Loucy (cell line): Measurements from ENCODE around the gene PLCD3.

ENCODE experiments used
- H2AFZ ChIP-seq: fragments of 200-600 bp; sonication (generic); 2 replicates; pipeline ENCODE4 v1.6.0; 2016; ENCODE audit warnings: antibody characterized with exemption, mild to moderate bottlenecking, low read length, moderate library complexity
- H3F3A ChIP-seq: fragments of 200-600 bp; 2 replicates; pipeline ENCODE4 v1.6.0; 2016; ENCODE audit warnings: antibody characterized with exemption, low read depth, mild to moderate bottlenecking
- H3K27me3 ChIP-seq: fragments of 200-600 bp; sonication (generic); 2 replicates; pipeline ENCODE4 v1.6.1; 2014; ENCODE audit warnings: low read length, mild to moderate bottlenecking; ENCODE audit not compliant: insufficient read depth, poor library complexity, severe bottlenecking
- H3K36me3 ChIP-seq: fragments of 200-600 bp; sonication (generic); 2 replicates; pipeline ENCODE4 v1.6.1; 2016; ENCODE audit warnings: low read length; ENCODE audit not compliant: insufficient read depth
- H3K4me1 ChIP-seq: fragments of 200-600 bp; sonication (generic); 2 replicates; pipeline ENCODE4 v1.5.1; 2014; ENCODE audit warnings: low read length, mild to moderate bottlenecking; ENCODE audit not compliant: insufficient read depth, poor library complexity, severe bottlenecking
- H3K4me2 ChIP-seq: fragments of 200-600 bp; sonication (generic); 2 replicates; pipeline ENCODE4 v1.6.0; 2014; ENCODE audit warnings: antibody characterized with exemption, low read length, low read depth, mild to moderate bottlenecking; ENCODE audit not compliant: poor library complexity, severe bottlenecking
- H3K4me3 ChIP-seq: fragments of 200-600 bp; sonication (generic); 2 replicates; pipeline ENCODE4 v1.5.1; 2014; ENCODE audit warnings: low read length, mild to moderate bottlenecking, mixed read lengths; ENCODE audit not compliant: poor library complexity, severe bottlenecking
- H3K79me2 ChIP-seq: fragments of 200-600 bp; sonication (generic); 2 replicates; pipeline ENCODE4 v1.6.1; 2014; ENCODE audit warnings: low read length; ENCODE audit not compliant: insufficient read depth
- H3K9ac ChIP-seq: fragments of 200-600 bp; sonication (generic); 2 replicates; pipeline ENCODE4 v1.6.0; 2014; ENCODE audit warnings: mild to moderate bottlenecking, low read depth, low read length, moderate library complexity; ENCODE audit not compliant: poor library complexity, severe bottlenecking
- H3K9me2 ChIP-seq: fragments of 200-600 bp; sonication (generic); replicated peaks from 2 replicates; pipeline ENCODE4 v1.6.1; 2016; ENCODE audit warnings: low read depth, low read length, mixed read lengths
- H3K9me3 ChIP-seq: fragments of 200-600 bp; sonication (generic); 2 replicates; pipeline ENCODE4 v1.6.1; 2014; ENCODE audit warnings: mild to moderate bottlenecking, antibody characterized with exemption, low read length, low read depth; ENCODE audit not compliant: insufficient read depth
- H4K20me1 ChIP-seq: fragments of 200-600 bp; sonication (generic); 2 replicates; pipeline ENCODE4 v1.6.0; 2014; ENCODE audit warnings: antibody characterized with exemption, low read length, mild to moderate bottlenecking; ENCODE audit not compliant: insufficient read depth, poor library complexity, severe bottlenecking
- EZH2phosphoT487 ChIP-seq: fragments of 200-600 bp; IDR thresholded peaks from 2 replicates; pipeline ENCODE4 v1.6.1; 2018; ENCODE audit warnings: antibody characterized with exemption, mild to moderate bottlenecking, moderate library complexity, borderline replicate concordance
- TF ChIP-seq, protein P1 (sequence below): fragments of 200-600 bp; sonication (generic); conservative IDR thresholded peaks from 2 replicates; pipeline ENCODE4 v1.5.1; 2014; ENCODE audit warnings: mild to moderate bottlenecking, antibody characterized with exemption, low read length

Gene PLCD3

DNA sequence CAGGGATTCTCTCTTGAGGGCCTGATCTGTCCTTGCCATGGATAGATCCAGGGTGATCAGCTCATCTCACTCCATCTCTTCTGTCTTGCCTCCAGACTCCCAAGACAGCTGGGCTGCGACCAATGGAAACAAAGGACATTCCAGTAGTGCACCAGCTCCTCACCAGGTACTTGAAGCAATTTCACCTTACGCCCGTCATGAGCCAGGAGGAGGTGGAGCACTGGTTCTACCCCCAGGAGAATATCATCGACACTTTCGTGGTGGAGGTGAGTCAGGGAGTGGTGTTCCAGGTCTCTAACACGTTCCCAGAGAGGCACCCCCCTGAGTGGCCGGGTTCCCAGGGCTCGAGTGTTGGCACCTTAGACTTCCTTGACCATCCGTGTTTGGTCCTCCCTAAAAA, 29.5 kb downstream of the PLCD3 start:
- H3K9me2 ChIP-seq, result no peaks in the 10 kb centered on the region
- no peaks in the 10 kb centered on the region for H3K79me2 ChIP-seq
- H3K4me3 ChIP-seq, result no peak overlapping the region
- no peaks in the 10 kb centered on the region for H4K20me1 ChIP-seq
- H3F3A ChIP-seq, result no peaks in the 10 kb centered on the region
- H3K27me3 ChIP-seq, result no peaks in the 10 kb centered on the region
- H3K4me2 ChIP-seq, result no peak overlapping the region
- H3K36me3 ChIP-seq, result peaks cover 84% of the 10 kb centered on the region; the same call in 1 of the 2 replicates
- no peaks in the 10 kb centered on the region for H3K9me3 ChIP-seq
- no peaks in the 10 kb centered on the region for H3K4me1 ChIP-seq
- H2AFZ ChIP-seq, result no peak overlapping the region
- no peak overlapping the region for H3K9ac ChIP-seq
- no peak for TF ChIP-seq EZH2phosphoT487
- TF ChIP-seq, protein P1, sequence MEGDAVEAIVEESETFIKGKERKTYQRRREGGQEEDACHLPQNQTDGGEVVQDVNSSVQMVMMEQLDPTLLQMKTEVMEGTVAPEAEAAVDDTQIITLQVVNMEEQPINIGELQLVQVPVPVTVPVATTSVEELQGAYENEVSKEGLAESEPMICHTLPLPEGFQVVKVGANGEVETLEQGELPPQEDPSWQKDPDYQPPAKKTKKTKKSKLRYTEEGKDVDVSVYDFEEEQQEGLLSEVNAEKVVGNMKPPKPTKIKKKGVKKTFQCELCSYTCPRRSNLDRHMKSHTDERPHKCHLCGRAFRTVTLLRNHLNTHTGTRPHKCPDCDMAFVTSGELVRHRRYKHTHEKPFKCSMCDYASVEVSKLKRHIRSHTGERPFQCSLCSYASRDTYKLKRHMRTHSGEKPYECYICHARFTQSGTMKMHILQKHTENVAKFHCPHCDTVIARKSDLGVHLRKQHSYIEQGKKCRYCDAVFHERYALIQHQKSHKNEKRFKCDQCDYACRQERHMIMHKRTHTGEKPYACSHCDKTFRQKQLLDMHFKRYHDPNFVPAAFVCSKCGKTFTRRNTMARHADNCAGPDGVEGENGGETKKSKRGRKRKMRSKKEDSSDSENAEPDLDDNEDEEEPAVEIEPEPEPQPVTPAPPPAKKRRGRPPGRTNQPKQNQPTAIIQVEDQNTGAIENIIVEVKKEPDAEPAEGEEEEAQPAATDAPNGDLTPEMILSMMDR, result no peak

DNA sequence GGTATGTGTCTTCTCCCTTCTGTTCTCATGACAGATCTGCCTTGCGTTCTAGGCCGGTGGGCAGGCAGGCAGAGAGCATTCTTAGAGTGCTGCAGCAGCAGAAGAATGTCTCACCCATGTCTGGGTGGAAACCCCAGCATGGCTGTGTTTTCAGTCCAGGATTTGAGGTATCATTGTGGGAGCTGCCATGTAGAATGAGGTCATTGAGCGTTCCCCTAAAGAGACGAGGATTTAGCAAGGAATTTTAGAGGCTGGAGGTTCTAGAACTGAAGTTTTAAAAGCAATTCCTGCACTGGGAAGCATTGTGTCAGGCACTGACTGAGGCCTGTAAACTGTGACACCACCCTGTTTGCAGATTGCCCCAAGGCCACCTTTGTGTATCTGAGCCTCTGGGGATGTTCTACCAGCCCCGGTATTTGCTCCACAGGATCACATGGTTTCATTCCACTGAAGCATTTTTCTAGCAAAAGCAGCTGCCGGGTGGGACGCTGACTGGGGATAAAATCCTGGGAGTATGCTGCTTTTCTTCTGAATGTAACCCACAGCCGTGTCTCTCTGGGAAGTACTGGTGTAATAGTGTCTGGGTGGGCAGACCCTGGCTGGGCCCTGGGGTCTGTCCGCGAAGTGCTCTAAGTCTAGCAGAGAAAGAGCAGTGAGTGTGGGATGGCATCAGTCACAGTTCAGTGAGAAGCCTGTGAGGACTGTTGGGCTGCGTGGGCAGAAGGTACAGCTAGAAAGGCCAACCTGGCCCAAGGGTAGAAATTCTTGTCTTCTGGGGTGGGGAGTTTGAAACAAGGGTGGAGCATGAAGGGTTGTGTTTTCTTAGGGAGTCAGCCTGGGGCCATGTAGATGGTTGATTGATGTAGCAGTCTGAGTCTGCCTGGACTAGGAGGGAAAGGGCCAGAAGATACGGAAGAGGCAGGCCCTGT, 30.2 kb downstream of the PLCD3 start:
- H3K36me3 ChIP-seq, result peaks cover 84% of the 10 kb centered on the region; the same call in 1 of the 2 replicates
- H3K4me3 ChIP-seq, result no peak overlapping the region
- no peaks in the 10 kb centered on the region for H3K4me1 ChIP-seq
- H3F3A ChIP-seq, result no peaks in the 10 kb centered on the region
- H3K9me2 ChIP-seq, result no peaks in the 10 kb centered on the region
- no peaks in the 10 kb centered on the region for H3K9me3 ChIP-seq
- no peak overlapping the region for H3K4me2 ChIP-seq
- no peak overlapping the region for H2AFZ ChIP-seq
- TF ChIP-seq EZH2phosphoT487, result no peak
- TF ChIP-seq, protein P1, result no peak
- H3K27me3 ChIP-seq, result no peaks in the 10 kb centered on the region
- no peaks in the 10 kb centered on the region for H4K20me1 ChIP-seq
- no peak overlapping the region for H3K9ac ChIP-seq
- no peaks in the 10 kb centered on the region for H3K79me2 ChIP-seq

DNA sequence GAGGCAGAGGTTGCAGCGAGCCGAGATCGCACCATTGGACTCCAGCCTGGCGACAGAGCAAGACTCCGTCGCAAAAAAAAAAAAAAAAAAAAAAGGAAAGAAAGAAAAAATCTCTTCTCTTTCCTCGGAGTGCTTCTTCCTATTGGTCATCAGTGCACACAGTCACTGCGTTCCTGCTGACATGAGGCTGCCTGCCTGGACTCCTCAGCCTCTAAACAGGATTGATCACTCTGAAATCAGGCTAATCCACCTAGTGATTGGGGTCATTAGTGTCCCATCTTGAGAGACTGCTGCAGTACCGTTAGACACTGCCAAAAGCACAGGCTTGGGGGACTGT, 30.8 kb downstream of the PLCD3 start:
- Histone ChIP-seq H3K9ac (no peak overlapping the region), H3K4me3 (no peak overlapping the region), H3K36me3 (peaks cover 84% of the 10 kb centered on the region; the same call in 1 of the 2 replicates), H2AFZ (no peak overlapping the region), H3F3A (no peaks in the 10 kb centered on the region), H4K20me1 (no peaks in the 10 kb centered on the region), H3K4me2 (no peak overlapping the region), H3K9me2 (no peaks in the 10 kb centered on the region), H3K79me2 (no peaks in the 10 kb centered on the region), H3K9me3 (no peaks in the 10 kb centered on the region), H3K27me3 (no peaks in the 10 kb centered on the region), H3K4me1 (no peaks in the 10 kb centered on the region)
- TF ChIP-seq, protein P1, result no peak
- no peak for TF ChIP-seq EZH2phosphoT487
